ENCODE data around the gene SPDYE3.
"Not testable (repeated sequence)": the region's sequence is repeated elsewhere in the genome, so short reads cannot be mapped to it uniquely, and the experiment has no call there.

SPDYE3 gene

GRCh38 chr7:100364480-100364879 is 57.0 kb downstream of the SPDYE3 start:
- peaks cover 14% of the 10 kb centered on the region for H3K4me1 Mint-ChIP-seq
- no peaks in the 10 kb centered on the region for H3K9me3 Mint-ChIP-seq
- DNase-seq = no peak
- no peak for TF ChIP-seq CTCF (IDR thresholded peaks at IDR 0.05)
- H3K4me3 Mint-ChIP-seq = no peak overlapping the region
- no peaks in the 10 kb centered on the region for H3K27me3 Mint-ChIP-seq (ENCODE audit: low read depth, poor library complexity)
- no peak overlapping the region for H3K27ac Mint-ChIP-seq
- H3K36me3 Mint-ChIP-seq (ENCODE audit: low read depth) = peaks cover 66% of the 10 kb centered on the region

- not testable (repeated sequence) for H3K4me3 Mint-ChIP-seq; H3K9me3 Mint-ChIP-seq; DNase-seq; H3K27me3 Mint-ChIP-seq (ENCODE audit: low read depth, poor library complexity)
- Mint-ChIP-seq H3K4me1 (peaks cover 15% of the 10 kb centered on the region), H3K27ac (peak overlapping the region; percentile 81), H3K36me3 (ENCODE audit: low read depth) (peaks cover 54% of the 10 kb centered on the region)
These were observed 58.5 kb downstream of the SPDYE3 start for GRCh38 chr7:100365998-100366367.

- TF ChIP-seq CTCF (IDR thresholded peaks at IDR 0.05) = no peak
- Mint-ChIP-seq H3K27me3 (ENCODE audit: low read depth, poor library complexity) (no peaks in the 10 kb centered on the region), H3K27ac (peak overlapping the region; percentile 81), H3K9me3 (no peaks in the 10 kb centered on the region), H3K4me3 (no peak overlapping the region), H3K4me1 (peaks cover 18% of the 10 kb centered on the region), H3K36me3 (ENCODE audit: low read depth) (peaks cover 48% of the 10 kb centered on the region)
- DNase-seq = no peak
These were observed 59.1 kb downstream of the SPDYE3 start for GRCh38 chr7:100366411-100367250.

- Mint-ChIP-seq H3K27me3 (ENCODE audit: low read depth, poor library complexity) (no peaks in the 10 kb centered on the region), H3K36me3 (ENCODE audit: low read depth) (peaks cover 42% of the 10 kb centered on the region), H3K9me3 (no peaks in the 10 kb centered on the region), H3K27ac (peak overlapping the region; percentile 12), H3K4me1 (peaks cover 19% of the 10 kb centered on the region), H3K4me3 (no peak overlapping the region)
- no peak for DNase-seq
- no peak for TF ChIP-seq CTCF (IDR thresholded peaks at IDR 0.05)
These were observed 59.7 kb downstream of the SPDYE3 start for GRCh38 chr7:100367251-100367620.

GRCh38 chr7:100367676-100368613 is 60.4 kb downstream of the SPDYE3 start:
- no peak for TF ChIP-seq CTCF (IDR thresholded peaks at IDR 0.05)
- no peak for DNase-seq
- H3K27me3 Mint-ChIP-seq (ENCODE audit: low read depth, poor library complexity) = no peaks in the 10 kb centered on the region
- H3K4me3 Mint-ChIP-seq = no peak overlapping the region
- H3K9me3 Mint-ChIP-seq = no peaks in the 10 kb centered on the region
- peaks cover 24% of the 10 kb centered on the region for H3K4me1 Mint-ChIP-seq
- peak overlapping the region; percentile 90 for H3K27ac Mint-ChIP-seq
- H3K36me3 Mint-ChIP-seq (ENCODE audit: low read depth) = peaks cover 34% of the 10 kb centered on the region

- Mint-ChIP-seq H3K4me1 (peaks cover 28% of the 10 kb centered on the region), H3K27me3 (ENCODE audit: low read depth, poor library complexity) (no peaks in the 10 kb centered on the region), H3K27ac (peak overlapping the region; percentile 90), H3K36me3 (ENCODE audit: low read depth) (peaks cover 23% of the 10 kb centered on the region), H3K9me3 (no peaks in the 10 kb centered on the region), H3K4me3 (no peak overlapping the region)
- DNase-seq = no peak
- TF ChIP-seq CTCF (IDR thresholded peaks at IDR 0.05) = no peak
These were observed 61.6 kb downstream of the SPDYE3 start for GRCh38 chr7:100369105-100369504.

Data from nephron progenitor cell (in vitro differentiated cells).